Colonic mucosa (tissue), 4 donors: Measurements from ENCODE around the gene MGRN1. TPM values are rescaled to one million over a fixed set of nuclear protein-coding genes. Genes with fewer than 3 reads are reported as not detected.

Source experiments
- DNase-seq: peaks from one replicate; pipeline ENCODE4 v3.0.0-alpha.2; 2020
- H3K27ac ChIP-seq: fragments of 200-600 bp; one replicate; pipeline ENCODE4 v1.8.0; 2021
- H3K27me3 ChIP-seq: fragments of 200-600 bp; one replicate; pipeline ENCODE4 v1.8.0; 2021
- H3K36me3 ChIP-seq: fragments of 200-600 bp; one replicate; pipeline ENCODE4 v1.8.0; 2021
- H3K4me1 ChIP-seq: fragments of 200-600 bp; one replicate; pipeline ENCODE4 v1.8.0; 2021; ENCODE audit warnings: mild to moderate bottlenecking
- H3K4me3 ChIP-seq: fragments of 200-600 bp; one replicate; pipeline ENCODE4 v1.8.0; 2021
- H3K9ac ChIP-seq, 2 donors: one replicate each; pipeline ENCODE4 v1.7.0; 2013; ENCODE audit warnings: control low read depth in 2 of 2, low read depth in 2 of 2, low read length in 2 of 2
- H3K9me3 ChIP-seq: fragments of 200-600 bp; one replicate; pipeline ENCODE4 v1.8.0; 2021
- intact Hi-C: fragments of 100-400 bp; cut with DNase I; formaldehyde crosslinking; loops from one replicate; pipeline ENCODE4 v1.14.1; 2022
- total RNA-seq, 2 donors: library from RNA; stranded (reverse); fragmentation: NEBNext Ultra II Directional in 1 of 2; extraction: Animal tissue kit (Norgen Biotek cat#: 25700) in 1 of 2; gene quantifications; one replicate each; pipeline ENCODE4 v1.2.1, GENCODE V29; 2021
- TF ChIP-seq, protein P1 (sequence below): fragments of 200-600 bp; IDR thresholded peaks from one replicate; pipeline ENCODE4 v1.8.0; 2022; ENCODE audit warnings: antibody characterized with exemption, mild to moderate bottlenecking
- donor health status: healthy.
- donor health status: DM: no; HTN: no; CAD: no.
- donor health status: DM: no; HTN: no; CAD: no.

MGRN1 gene
- total RNA-seq, 2 donors from 2014 or later = 75.2 to 79.3 TPM

DNA sequence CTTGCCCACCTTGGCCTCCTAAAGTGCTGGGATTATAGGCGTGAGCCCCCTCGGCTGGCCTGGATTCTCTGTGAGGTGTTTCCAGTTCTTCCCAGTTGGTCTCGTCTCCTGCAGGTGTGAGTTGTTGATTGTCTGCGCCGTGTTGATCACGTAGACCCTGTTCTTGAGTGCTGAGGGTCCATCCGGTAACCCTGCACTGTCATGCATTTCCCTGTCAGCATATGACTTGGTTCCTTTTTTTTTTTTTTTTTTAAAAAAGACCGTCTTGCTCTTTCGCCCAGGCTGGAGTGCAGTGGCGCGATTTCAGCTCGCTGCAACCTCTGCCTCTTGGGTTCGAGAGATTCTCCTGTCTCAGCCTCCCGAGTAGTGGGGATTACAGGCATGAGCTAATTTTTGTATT lies 17.3 kb downstream of the MGRN1 start:
- H3K9ac ChIP-seq = no peak overlapping the region
- H3K27ac ChIP-seq = no peak overlapping the region
- no peaks in the 10 kb centered on the region for H3K27me3 ChIP-seq
- no peak overlapping the region for H3K4me3 ChIP-seq
- H3K36me3 ChIP-seq = no peaks in the 10 kb centered on the region
- TF ChIP-seq, protein P1, sequence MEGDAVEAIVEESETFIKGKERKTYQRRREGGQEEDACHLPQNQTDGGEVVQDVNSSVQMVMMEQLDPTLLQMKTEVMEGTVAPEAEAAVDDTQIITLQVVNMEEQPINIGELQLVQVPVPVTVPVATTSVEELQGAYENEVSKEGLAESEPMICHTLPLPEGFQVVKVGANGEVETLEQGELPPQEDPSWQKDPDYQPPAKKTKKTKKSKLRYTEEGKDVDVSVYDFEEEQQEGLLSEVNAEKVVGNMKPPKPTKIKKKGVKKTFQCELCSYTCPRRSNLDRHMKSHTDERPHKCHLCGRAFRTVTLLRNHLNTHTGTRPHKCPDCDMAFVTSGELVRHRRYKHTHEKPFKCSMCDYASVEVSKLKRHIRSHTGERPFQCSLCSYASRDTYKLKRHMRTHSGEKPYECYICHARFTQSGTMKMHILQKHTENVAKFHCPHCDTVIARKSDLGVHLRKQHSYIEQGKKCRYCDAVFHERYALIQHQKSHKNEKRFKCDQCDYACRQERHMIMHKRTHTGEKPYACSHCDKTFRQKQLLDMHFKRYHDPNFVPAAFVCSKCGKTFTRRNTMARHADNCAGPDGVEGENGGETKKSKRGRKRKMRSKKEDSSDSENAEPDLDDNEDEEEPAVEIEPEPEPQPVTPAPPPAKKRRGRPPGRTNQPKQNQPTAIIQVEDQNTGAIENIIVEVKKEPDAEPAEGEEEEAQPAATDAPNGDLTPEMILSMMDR = no peak
- no peaks in the 10 kb centered on the region for H3K9me3 ChIP-seq
- intact Hi-C loops = no loop called here
- no peak for DNase-seq
- H3K4me1 ChIP-seq = no peaks in the 10 kb centered on the region

GRCh38 chr16:4646773-4647643 lies 22.4 kb downstream of the MGRN1 start:
- no peaks in the 10 kb centered on the region for H3K27me3 ChIP-seq
- H3K9me3 ChIP-seq = no peaks in the 10 kb centered on the region
- DNase-seq = no peak
- no peak overlapping the region for H3K9ac ChIP-seq
- H3K27ac ChIP-seq = no peak overlapping the region
- no peaks in the 10 kb centered on the region for H3K4me1 ChIP-seq
- TF ChIP-seq, protein P1 = no peak
- H3K36me3 ChIP-seq = no peaks in the 10 kb centered on the region
- intact Hi-C loops = no loop called here
- H3K4me3 ChIP-seq = no peak overlapping the region

DNA sequence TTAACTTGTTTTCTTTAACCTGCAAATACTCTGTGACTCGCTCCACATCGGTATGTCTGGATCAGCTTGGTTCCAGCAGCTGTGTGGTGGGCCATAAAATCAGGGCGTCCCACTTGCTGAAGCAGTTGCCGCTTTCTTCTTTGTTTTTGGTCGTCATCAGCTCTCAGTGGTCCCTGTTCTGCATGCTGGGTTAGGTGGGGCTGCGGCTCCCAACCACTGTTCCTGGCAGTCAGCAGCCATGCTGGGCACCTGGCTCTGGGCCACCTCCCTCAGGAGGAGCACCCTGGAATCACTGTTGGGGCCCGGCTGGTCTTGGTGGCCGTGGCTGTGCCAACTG lies 23.0 kb downstream of the MGRN1 start:
- no peaks in the 10 kb centered on the region for H3K4me1 ChIP-seq
- H3K9ac ChIP-seq = no peak overlapping the region
- intact Hi-C loops = no loop called here
- H3K9me3 ChIP-seq = no peaks in the 10 kb centered on the region
- H3K27ac ChIP-seq = no peak overlapping the region
- H3K36me3 ChIP-seq = peaks cover 4% of the 10 kb centered on the region
- TF ChIP-seq, protein P1 = no peak
- H3K27me3 ChIP-seq = no peaks in the 10 kb centered on the region
- no peak for DNase-seq
- H3K4me3 ChIP-seq = no peak overlapping the region

DNA sequence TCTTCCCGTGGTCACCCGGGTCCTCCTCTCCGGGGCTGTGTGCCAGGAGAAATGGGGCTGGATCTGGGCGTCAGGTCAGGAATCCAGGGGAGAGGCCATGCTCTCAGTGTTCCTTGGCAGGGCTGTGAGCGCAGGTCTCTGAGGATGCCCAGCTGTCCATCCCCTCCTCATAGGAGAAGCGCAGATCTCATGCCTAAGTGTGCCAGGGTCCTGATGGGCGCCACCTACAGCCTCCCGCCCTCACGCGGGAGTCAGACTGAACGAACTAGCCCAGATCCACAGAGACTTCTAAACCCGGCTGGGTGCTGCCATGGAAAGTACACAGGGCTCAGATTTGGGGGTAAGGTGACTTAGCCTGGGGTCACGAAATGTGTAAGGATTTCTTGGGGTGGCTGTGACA lies 24.3 kb downstream of the MGRN1 start:
- no peaks in the 10 kb centered on the region for H3K4me1 ChIP-seq
- H3K27me3 ChIP-seq = no peaks in the 10 kb centered on the region
- no peak overlapping the region for H3K27ac ChIP-seq
- H3K36me3 ChIP-seq = peaks cover 9% of the 10 kb centered on the region
- H3K9me3 ChIP-seq = no peaks in the 10 kb centered on the region
- TF ChIP-seq, protein P1 = no peak
- H3K4me3 ChIP-seq = no peak overlapping the region
- no peak for DNase-seq
- no peak overlapping the region for H3K9ac ChIP-seq
- intact Hi-C loops = no loop called here

GRCh38 chr16:4649744-4650442 lies 25.3 kb downstream of the MGRN1 start:
- Histone ChIP-seq H3K4me1 (peaks cover 6% of the 10 kb centered on the region), H3K27ac (no peak overlapping the region), H3K9ac (no peak overlapping the region), H3K36me3 (peaks cover 9% of the 10 kb centered on the region), H3K27me3 (no peaks in the 10 kb centered on the region), H3K4me3 (no peak overlapping the region), H3K9me3 (no peaks in the 10 kb centered on the region)
- TF ChIP-seq, protein P1 = no peak
- intact Hi-C loops = no loop called here
- no peak for DNase-seq
